ENCODE data around the gene TLE5.

GRCh38 chr19:3105641-3106508 lies 43.6 kb upstream of the TLE5 start:
- TF ChIP-seq EZH2 (IDR thresholded peaks at IDR 0.05; ENCODE audit: borderline replicate concordance), result no peak
- no peak for TF ChIP-seq CTCF (IDR thresholded peaks at IDR 0.05; ENCODE audit: poor library complexity)
- TF ChIP-seq EZH2phosphoT487 (IDR thresholded peaks at IDR 0.05; ENCODE audit: low read depth, severe bottlenecking, unreplicated experiment), result no peak

All from hepatocyte (in vitro differentiated cells).